NCI-H1048 (cell line): Measurements from ENCODE around the gene MAP1LC3C.
"Not testable (repeated sequence)": the region's sequence is repeated elsewhere in the genome, so short reads cannot be mapped to it uniquely, and the experiment has no call there.

Experiments used
- DNase-seq: peaks from one replicate; lab custom pipeline; 2025; lab: John Stamatoyannopoulos, UW

Gene MAP1LC3C

DNA sequence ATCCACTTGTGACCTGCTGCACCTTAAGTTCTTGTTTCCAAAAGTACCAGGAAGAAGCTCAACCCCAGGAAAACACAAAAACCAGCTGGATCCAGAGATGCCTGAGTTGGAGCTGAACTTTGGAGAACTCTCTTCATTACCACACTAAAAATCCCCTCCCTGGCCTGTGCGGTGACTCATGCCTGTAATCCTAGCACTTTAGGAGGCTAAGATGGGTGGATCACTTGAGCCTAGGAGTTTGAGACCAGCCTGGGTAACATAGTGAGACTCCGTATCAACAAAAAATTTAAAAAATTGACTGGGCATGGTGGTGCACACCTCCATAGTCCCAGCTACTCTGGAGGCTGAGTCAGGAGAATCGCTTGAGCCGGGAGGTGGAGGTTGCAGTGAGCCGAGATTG, 6.2 kb downstream of the MAP1LC3C start:
- DNase-seq, result no peak

DNA sequence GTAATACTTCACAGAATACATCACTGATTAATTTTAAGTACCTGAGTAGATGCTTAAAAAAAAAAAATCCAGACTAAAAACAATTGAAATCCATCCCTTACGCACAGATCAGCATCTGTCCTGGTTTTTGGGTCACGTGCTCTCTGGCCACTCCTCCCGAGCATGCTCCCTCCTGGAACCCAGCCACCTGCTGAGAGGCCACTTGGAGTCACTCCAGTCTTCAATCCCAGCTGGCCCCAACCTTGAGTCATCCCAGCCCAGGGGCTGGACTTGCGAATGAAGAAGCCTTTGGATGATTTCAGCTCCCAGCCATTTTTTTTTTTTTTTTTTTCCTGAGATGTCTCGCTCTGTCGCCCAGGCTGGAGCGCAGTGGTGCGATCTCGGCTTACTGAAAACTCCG, 8.9 kb downstream of the MAP1LC3C start:
- no peak for DNase-seq

DNA sequence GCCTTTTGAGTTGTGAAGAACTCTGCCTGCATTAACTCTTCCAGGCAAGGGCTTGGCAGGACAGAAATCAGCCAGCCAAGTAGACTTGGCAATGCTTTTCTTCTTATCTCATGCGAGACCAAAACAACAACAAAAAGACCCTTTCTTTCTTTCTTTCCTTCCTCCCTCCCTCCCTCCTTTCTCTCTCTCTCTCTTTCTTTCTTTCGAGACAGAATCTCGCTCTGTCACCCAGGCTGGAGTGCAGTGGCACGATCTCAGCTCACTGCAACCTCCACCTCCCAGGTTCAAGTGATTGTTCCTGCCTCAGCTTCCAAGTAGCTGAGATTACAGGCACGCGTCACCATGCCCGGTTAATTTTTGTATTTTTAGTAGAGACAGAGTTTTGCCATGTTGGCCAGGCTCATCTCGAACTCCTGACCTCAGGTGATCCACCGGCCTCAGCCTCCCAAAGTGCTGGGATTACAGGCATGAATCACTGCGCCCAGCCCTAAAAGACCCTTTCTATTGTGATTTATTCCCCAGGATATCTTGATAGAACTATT, 10.4 kb downstream of the MAP1LC3C start:
- not testable (repeated sequence) for DNase-seq

GRCh38 chr1:241985787-241986186, 13.1 kb downstream of the MAP1LC3C start:
- DNase-seq, result no peak

DNA sequence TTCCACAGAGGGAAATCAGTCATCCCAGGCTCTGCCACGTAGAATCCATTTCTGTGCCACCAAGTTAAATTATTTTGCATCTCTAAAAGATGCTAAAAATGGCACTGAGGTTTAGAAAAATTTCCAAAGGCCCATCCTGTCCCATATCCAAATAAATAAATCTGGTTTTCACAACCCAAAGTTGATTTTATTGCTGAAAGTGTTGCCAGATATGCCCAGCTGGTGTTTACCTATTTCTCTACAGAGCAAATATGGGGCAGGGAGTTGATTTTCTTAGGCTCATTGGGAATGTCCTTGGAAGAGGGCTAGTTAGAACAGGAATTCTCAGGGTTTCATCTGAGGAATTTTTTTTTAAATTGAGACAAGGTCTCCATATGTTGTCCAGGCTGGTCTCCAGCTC, 19.0 kb downstream of the MAP1LC3C start:
- no peak for DNase-seq

DNA sequence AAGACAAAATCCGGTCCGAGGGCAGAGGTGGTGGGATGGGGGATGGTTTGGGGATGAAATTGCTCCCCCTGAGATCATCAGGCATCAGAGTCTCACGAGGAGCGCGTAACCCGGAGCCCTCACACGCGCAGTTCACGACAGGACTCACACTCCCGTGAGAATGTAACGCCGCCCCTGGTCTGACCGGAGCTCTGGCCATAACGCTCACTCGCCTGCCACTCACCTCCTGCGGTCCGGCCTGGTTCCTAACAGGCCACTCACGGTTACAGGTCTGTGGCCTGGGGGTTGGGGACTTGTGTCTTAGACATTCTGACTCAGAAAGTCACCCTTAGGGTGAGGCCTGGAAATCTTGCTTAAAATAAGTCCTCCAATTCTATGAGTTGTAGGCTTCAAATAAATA, 19.8 kb downstream of the MAP1LC3C start:
- no peak for DNase-seq

DNA sequence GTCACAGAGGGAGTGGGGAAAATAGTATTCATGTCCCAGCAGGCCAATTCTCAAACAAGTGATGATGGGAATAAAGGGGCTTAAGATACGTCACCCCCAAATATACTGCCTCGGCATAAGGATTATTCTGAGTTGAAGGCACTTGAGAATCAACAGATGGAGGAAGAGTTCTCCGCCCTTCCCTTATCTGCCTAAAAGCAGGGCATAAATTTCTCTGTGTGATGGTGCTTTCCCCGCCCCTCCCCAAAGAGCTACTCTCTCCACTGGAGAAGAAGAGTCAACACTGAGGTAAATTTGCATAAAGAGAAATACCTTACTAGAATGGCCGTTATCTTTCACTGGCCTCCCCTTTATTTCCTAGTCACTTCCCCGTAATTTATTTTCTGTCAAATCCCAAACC, 22.7 kb downstream of the MAP1LC3C start:
- DNase-seq, result no peak

- DNase-seq, result no peak
Measured at GRCh38 chr1:241972703-241973369, 26.1 kb downstream of the MAP1LC3C start.

GRCh38 chr1:241968611-241969010, 30.3 kb downstream of the MAP1LC3C start:
- DNase-seq, result no peak

DNA sequence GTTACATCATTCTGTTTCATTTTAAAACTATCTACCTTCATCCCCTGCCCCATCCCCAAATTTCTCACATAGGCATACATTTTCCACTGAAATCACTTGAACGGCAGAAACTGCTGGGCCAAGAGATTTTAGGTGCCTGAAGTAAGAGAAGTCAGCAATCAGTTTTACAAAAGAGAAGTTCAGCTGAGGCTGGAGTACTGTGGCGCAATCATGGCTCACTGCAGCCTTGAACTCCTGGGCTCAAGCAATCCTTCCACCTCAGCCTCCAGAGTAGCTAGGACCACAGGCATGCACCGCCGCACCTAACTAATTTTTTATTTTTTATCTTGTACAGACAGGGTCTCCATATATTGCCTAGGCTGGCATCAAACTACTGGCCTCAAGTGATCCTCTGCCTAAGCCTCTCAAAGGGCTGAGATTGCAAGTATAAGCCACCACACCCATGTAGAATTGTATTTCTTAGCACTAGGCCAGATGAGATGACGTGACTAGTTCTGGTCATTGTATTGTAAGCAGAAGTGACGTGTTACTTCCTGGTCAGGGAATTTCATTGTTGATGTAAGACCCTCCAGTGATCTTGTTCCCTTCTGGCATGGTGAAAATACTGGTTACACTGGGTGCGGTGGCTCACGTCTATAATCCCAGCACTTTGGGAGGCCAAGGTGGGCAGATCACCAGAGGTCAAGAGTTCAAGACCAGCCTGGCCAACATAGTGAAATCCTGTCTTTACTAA, 34.2 kb downstream of the MAP1LC3C start:
- DNase-seq, result no peak

GRCh38 chr1:241963722-241964121, 35.2 kb downstream of the MAP1LC3C start:
- DNase-seq, result no peak

GRCh38 chr1:241962153-241962552, 36.7 kb downstream of the MAP1LC3C start:
- no peak for DNase-seq

- no peak for DNase-seq
Measured at GRCh38 chr1:241957692-241958494, 41.0 kb downstream of the MAP1LC3C start, which contains the start of gene BECN2. Gene BECN2 (plus strand): TSS chr1:241957767. CDS start chr1:241957767, 0 bp downstream.

GRCh38 chr1:241950390-241950789, 48.5 kb downstream of the MAP1LC3C start:
- DNase-seq, result no peak

- DNase-seq, result no peak
Measured at GRCh38 chr1:241947354-241947753, 51.5 kb downstream of the MAP1LC3C start.
